ENCODE measurements around the gene C5orf15.

Gene C5orf15

DNA sequence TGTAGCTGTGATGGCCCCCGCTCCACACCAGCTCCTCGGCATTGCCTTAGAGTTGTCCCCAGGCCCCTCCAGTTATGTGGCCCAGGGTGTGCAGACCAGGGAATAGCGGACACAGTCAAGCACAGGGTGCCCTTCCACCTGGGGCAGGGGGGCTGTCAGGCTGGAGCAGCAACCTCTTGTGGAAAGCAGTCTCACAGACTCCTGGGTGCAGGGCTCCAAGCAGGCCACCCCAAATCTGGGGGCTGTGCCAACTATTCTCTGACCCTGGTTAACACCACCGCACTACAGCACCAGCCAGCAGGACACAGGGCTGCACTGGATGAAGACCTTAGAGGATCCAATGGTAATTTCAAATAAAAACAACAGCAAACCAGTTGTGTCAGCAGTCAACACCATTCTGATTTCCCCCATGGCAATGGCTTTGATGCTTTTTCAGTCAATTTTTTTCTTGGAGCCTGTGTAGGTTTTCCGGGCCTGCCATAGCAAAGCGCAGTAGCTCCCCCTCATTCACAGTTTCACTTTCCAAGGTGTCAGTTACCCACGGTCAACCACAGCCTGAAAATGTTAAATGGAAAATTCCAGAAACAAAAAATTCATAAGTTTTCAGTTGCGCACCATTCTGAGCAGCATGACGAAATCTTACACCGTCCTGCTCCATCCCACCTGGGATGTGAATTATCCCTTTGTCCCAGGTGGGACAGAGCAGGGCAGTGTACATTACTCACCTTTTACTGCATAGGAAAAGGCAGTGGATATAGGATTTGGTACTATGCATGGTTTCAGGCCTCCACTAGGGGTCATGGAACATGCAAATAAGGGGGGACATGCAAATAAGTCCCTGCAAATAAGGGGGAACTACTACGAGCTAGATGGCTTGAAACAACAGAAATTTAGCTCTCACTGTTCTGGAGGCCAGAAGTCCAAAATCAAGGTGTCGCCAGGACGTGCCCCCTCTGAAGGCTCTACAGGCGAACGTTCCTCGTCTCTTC is 49.0 kb downstream of the C5orf15 start:
- DNase-seq: no peak

DNA sequence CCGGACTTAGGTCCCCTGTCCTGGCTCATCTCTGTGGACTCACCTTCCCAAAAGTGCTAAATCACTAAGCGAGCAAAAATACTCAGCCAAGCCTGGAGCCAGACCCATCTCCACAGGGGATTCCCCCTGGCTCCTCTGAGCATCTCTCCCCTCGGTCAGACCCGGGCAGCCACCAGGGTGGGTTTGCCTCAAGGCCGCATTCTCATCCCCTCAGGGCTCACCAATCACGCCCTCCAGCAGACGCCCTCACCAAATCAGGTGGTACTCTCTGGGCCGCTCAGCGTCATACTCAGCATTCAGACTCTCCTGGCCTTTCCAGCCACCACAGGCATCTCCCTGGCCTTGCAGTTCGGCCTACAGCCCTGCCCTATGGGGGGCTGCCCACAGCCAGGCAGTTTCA is 49.7 kb downstream of the C5orf15 start:
- no peak for DNase-seq

DNA sequence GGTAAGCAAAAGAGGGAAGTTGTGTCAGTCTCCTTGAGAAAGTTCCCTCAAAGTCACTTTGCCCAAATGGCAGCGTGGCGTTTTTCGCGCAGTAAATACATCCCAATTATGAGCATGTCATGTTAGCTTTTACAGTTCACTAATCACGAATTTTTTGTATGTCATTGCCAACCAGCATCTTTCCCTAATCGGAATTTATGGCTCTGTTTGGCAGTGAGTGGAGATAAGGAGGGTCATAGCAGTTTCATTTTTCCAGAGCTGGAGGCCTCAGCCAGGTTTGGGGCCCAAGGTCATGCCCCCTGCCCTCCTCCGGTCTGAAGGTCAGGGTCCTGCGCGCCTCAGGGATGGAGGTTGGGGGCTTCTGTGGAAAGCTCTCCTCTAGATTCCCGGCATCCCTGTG is 50.1 kb downstream of the C5orf15 start:
- no peak for DNase-seq

DNA sequence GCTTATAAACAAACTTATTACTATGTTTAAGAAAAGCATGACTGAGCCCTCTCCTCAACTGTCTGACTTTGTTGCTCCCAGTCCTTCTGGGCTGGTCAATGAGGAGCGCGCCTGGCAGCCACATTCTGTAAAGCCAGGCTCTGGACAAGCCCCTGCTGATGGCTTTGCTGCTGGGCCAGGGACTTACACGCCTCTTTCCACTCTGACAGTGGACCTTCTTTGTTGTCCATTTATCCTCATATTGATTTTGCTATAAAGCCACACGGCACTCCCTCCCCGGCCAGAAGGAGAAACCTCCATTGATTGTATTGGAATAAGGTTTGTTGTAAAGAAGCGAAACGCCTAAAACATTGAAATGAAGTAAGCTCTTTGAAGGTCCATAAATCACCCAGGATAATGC is 50.6 kb downstream of the C5orf15 start:
- no peak for DNase-seq

DNA sequence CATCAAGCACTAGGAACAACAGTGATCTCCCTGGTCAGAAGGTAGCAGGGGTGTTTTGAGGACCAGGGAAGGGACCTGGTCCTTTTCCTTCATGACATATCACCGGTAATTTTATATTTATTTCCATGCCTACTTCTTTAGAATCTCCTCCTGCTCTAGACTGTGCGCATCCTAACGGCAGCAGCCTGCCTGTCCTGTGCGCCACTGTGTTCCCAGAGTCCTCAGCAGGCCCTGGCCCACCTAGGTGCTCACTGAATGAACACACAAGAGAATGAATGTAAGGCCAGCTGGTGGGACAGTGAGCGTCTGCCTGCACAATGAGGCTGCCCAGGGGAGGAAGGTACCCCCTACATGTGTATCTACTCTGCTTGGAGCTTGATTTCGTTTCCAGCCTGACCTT is 51.5 kb downstream of the C5orf15 start:
- no peak for DNase-seq

DNA sequence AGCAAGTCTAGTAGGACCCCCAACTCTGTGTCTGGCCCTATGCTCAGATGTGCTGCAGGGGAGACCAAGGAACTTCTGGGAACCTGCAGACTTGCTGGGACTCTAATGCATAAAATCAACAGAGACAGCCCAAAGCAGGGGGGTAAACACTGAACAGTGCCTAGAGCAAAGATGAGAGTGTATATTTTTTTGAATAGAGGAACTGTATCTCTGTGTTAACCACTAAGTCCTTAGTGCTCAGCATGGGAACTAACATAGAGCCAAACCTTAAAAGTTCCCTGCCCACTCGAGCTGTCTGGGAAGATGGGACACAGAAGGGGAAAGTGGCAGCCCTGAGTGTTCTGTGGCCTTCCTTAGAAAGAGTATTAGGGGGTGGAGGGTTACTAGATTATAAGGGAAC is 51.9 kb downstream of the C5orf15 start:
- DNase-seq: no peak

DNA sequence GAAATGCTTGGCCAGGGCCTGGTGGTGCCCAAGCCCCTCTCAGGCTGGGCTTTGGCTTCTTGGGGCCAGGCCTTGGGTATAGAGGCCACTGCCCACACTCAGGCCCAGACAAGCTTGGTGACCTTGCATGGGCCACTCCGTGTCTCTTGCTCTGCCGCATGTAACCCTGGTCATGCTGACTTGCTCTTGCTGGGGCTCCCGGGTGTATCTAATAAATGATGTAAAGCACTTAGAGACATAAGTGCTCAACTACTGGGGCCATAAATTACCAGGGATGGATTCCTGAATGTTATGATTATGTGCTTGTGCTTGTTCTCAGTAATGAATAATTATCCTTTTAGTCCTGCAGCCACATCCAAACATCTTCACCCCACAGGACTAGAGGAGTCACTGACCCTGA is 54.0 kb downstream of the C5orf15 start:
- no peak for DNase-seq

DNA sequence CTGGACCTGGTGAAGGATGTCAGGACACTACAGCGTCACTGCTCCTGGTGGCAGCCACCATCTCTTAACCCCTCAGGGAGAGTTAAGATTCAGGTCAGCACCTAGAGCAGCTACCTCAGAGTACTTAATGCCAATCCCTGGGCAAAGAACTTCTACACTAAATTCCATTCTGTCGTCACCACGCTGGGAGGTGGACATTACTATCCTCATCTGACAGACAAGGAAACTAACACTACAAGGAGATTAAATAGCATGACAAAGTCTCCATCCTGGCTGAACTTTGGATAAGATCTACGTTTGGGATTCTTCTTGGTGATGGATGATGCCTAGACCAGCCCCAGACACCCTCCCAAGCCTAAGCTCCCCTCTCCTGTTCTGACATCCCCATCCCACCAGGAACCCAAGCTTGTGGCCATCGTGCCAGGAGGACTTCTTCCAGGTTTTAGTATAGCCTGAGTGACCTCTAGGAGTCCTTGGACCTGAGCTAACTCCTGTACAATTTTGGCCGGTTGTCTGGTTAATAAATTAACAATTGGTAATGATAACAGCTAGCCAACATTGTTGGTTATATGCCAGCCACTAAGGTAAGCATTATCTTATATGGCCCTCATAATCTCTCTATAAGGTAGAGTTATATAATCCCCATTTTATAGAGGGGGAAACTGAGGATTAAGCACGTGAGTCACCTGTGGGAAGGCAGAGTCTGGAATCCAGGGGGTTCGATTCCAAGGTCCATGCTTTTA is 54.8 kb downstream of the C5orf15 start:
- no peak for DNase-seq

DNA sequence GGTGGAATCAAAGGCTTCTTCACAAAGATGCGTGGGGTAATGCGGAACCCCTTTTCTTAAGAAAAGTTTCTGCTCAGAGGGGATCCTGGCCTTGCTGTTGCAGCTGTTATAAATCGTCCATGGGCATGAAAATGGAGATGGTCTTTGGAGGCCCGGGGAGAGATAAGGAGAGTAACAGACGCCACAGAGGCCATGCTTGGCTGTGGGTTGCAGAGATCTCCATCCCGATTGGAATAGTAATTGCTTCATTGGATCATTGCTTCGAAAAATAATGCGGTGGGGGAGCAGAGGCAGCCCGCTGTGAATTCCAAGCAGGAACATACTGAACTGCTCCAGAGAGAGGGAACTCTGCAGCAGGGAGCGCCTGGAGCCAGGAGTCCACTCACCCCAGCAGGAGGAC is 55.5 kb downstream of the C5orf15 start:
- no peak for DNase-seq

DNA sequence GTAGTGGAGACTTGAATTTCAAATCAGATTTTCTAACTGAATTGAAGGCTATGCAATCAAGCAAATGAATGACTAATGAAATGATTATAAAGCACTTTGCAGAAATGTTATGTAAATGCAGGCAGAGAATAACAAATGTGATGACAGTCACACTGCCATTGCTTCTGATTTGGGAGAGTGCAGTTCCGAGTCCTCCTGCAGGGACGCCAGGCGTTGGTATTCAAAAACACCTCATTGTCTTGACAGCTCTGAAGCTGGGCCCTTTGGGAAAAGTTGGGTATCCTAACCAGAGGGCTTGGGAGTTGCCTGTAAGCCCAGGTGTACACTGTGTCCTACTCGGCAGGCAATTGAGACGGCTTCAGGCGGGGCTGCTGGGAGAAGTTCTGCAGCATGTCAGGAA is 57.9 kb downstream of the C5orf15 start:
- DNase-seq: no peak

DNA sequence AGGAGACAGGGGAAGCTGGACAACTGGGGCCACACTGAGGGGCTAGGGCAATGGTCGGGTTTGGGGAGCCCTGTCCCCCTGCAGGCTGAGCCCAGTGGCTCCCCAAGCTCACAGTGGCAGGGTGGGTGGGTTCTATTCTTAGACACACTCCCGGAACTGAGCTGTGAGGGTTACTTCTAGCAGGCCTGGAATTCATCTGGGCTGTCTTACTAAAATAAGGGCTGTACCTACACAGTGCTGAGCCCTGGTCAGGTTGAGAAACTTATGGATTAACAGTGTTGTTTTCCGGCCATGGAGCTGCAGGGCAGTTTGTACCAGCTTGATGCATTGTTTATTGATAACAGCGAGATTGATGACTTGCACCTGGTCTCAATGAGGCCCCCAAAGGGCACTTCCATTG is 58.8 kb downstream of the C5orf15 start:
- no peak for DNase-seq

DNA sequence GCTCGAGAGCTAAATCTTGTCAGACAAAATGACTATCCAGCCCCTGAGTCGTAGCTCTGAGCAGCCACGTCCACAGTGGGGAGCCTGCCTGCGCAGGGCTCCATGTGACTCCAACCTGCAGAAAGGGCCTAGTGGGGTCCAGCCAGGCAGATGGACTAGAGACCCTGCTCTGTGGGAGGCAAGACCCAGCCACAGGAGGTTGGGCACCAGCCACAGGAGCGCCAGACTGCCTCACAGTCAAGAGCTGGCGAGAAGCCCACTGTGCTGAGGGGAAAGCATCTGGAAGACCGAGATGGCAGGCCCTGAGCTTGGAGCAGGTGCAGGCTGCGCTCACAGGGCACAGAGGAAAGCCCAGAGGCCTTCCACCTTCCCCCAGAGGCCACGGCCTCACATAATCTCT is 61.4 kb downstream of the C5orf15 start:
- no peak for DNase-seq

DNA sequence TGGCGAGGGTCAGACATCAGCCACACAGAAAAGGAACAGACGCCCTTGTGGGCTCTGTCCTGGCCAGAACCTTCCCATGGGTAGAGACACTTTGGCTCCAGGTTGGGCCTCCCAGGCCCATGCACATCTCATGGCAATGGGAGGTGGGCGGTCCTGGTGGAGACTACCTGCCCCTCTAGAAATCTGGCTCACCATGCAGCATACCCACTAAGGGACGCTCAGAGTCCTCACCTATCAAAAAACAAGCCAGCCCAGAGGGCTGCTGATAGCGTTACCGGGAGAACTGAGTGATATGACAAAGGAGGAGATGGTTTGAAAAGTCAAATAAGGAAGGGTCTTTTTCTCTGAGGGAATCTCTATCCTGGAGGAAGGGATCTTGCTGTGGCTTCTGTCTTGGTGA is 62.1 kb downstream of the C5orf15 start:
- DNase-seq: no peak

Data from effector CD4-positive, alpha-beta T cell (primary cell).